Activated T-cell treated with anti-CD3 and anti-CD28 coated beads, Interleukin-2, amount 50 U/mL, for 4 hours (primary cell): ENCODE results near the gene ISM2. TPM values are rescaled to one million over a fixed set of nuclear protein-coding genes. Genes with fewer than 3 reads are reported as not detected.

Experiments used
- total RNA-seq, 3 donors: library from RNA; stranded (reverse); gene quantifications; one replicate each; pipeline ENCODE4 v1.2.1, GENCODE V29; 2021

Gene ISM2
- total RNA-seq, 3 donors from 2014 or later = not detected

Other genes starting within 250 kb of the ISM2 start
- gene NGB, start 227.6 kb downstream of the ISM2 start, total RNA-seq = not detected
- gene POMT2, start 177.9 kb downstream of the ISM2 start, total RNA-seq = 10 to 100 TPM; 18.0 to 22.2 (median 19.2) TPM
- 1 to 10 TPM; 5.5 to 9.2 (median 8.1) TPM for gene GSTZ1, start 177.8 kb downstream of the ISM2 start, total RNA-seq
- 10 to 100 TPM; 16.1 to 17.1 (median 16.2) TPM for gene TMED8, start 121.7 kb downstream of the ISM2 start, total RNA-seq
- under 1 TPM; 0.61 to 0.90 (median 0.82) TPM for gene SAMD15, start 121.4 kb downstream of the ISM2 start, total RNA-seq
- gene NOXRED1, start 75.3 kb downstream of the ISM2 start, total RNA-seq = under 1 TPM in 2 of 3 donors, not detected in 1; 0.15 to 0.18 TPM
- 10 to 100 TPM; 12.7 to 15.7 (median 13.9) TPM for gene VIPAS39, start 41.2 kb downstream of the ISM2 start, total RNA-seq
- gene AHSA1, start 40.7 kb downstream of the ISM2 start, total RNA-seq = 100 to 1,000 TPM; 339 to 369 (median 361) TPM
- 10 to 100 TPM; 18.1 to 23.7 (median 23.2) TPM for gene SPTLC2, start 117.8 kb upstream of the ISM2 start, total RNA-seq
- 10 to 100 TPM; 17.8 to 24.3 (median 19.6) TPM for gene ALKBH1, start 209.2 kb upstream of the ISM2 start, total RNA-seq
- gene SLIRP, start 209.3 kb upstream of the ISM2 start, total RNA-seq = 100 to 1,000 TPM; 218 to 268 (median 220) TPM